Measurements from ENCODE around the gene STAT5B. TPM values are rescaled to one million over a fixed set of nuclear protein-coding genes. Genes with fewer than 3 reads are reported as not detected.

The STAT5B gene
- total and polyA plus RNA-seq, 2 of the 8 experiments (the other 6 are each of a cell fraction or from before 2014, with no cell fraction given): 35.3 to 52.6 TPM

DNA sequence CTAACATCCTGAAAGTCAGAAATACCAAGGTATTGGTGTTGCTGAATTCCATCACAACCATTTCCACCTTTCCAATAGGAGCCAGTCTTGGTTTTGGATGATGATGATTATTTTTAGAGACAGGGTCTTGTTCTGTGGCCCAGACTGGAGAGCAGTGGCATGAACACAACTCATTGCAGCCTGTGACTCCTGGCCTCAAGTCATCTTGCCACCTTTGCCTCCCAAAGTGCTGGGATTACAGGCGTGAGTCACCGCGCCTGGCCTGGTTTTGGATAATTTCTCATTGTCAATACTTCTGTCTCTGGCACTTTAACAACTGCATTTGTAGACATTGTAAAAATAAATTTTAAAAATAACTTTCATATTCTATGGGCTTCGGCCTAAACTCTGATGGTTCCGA, 22.6 kb downstream of the STAT5B start:
- Histone ChIP-seq H4K91ac (replicated peaks; ENCODE audit: insufficient read length, low read length) (no peak overlapping the region), H3K4me1 (replicated peaks in 1 of 4; ENCODE audit: control insufficient read depth in 3 of 4, insufficient read depth in 4 of 4, low read length in 3 of 4) (peaks cover 0 to 4% (median 4%) of the 10 kb centered on the region in 4 experiments; a peak in 5 of 7 replicates), H2BK15ac (ENCODE audit: low read length) (no peak overlapping the region), H3K9me3 (ENCODE audit: insufficient read depth in 2 of 2, low read depth in 1 of 2, low read length in 1 of 2) (no peaks in the 10 kb centered on the region), H3K23ac (ENCODE audit: insufficient read length) (no peak overlapping the region), H2BK20ac (ENCODE audit: low read length) (no peak overlapping the region), H3K14ac (ENCODE audit: insufficient read length) (no peak overlapping the region), H4K5ac (ENCODE audit: insufficient read length, low read depth, low read length) (no peak overlapping the region), H3K23me2 (ENCODE audit: low read depth, low read length) (no peaks in the 10 kb centered on the region), H2BK12ac (ENCODE audit: low read depth, low read length) (no peak overlapping the region), H4K8ac (ENCODE audit: extremely low read depth, insufficient read depth, low read length) (no peak overlapping the region), H3K27me3 (replicated peaks in 1 of 4; ENCODE audit: control insufficient read depth in 3 of 4, extremely low read depth in 1 of 4, insufficient read depth in 3 of 4, low read length in 3 of 4) (no peaks in the 10 kb centered on the region), H3K4me3 (ENCODE audit: extremely low read depth in 1 of 4, insufficient read depth in 2 of 4, low read depth in 3 of 4, low read length in 4 of 4) (no peak overlapping the region), H3K56ac (replicated peaks; ENCODE audit: insufficient read length, low read depth, low read length) (no peak overlapping the region), H3K4ac (replicated peaks; ENCODE audit: insufficient read length, low read depth, low read length) (no peak overlapping the region), H2BK5ac (ENCODE audit: low read depth, low read length) (no peak overlapping the region), H2BK120ac (replicated peaks; ENCODE audit: low read depth, low read length) (no peak overlapping the region), H3K36me3 (ENCODE audit: control insufficient read depth in 2 of 4, insufficient read depth in 4 of 4, low read length in 3 of 4) (no peaks in the 10 kb centered on the region), H3K9ac (replicated peaks in 1 of 4; ENCODE audit: extremely low read depth in 1 of 4, low read depth in 3 of 4, low read length in 3 of 4) (no peak overlapping the region), H3K79me2 (ENCODE audit: control insufficient read depth in 1 of 2, insufficient read depth in 2 of 2, low read length in 2 of 2) (peaks cover 3 to 24% of the 10 kb centered on the region in 2 experiments; a peak in 2 of 4 replicates), H4K20me1 (replicated peaks in 1 of 2; ENCODE audit: control insufficient read depth in 1 of 2, insufficient read depth in 2 of 2, low read length in 2 of 2) (peaks cover 0 to 3% of the 10 kb centered on the region in 2 experiments), H2AK5ac (ENCODE audit: low read depth, low read length) (no peak overlapping the region), H3K27ac (ENCODE audit: low read depth, low read length) (no peak overlapping the region), H2AFZ (ENCODE audit: low read length) (no peak overlapping the region), H3K79me1 (ENCODE audit: low read depth, low read length) (no peaks in the 10 kb centered on the region), H3K4me2 (ENCODE audit: insufficient read depth in 1 of 2, low read depth in 2 of 2, low read length in 2 of 2) (no peak overlapping the region), H3K18ac (ENCODE audit: extremely low read depth, low read length) (no peak overlapping the region)
- ChIA-PET CTCF (ENCODE audit: partially characterized antibody) (interaction anchor here (1.2 to 2.1 kb wide), 2 partner anchors 175 to 264 kb away, joined by 3 to 5 read pairs; no protein-coding TSS in a partner anchor), POLR2A (ENCODE audit: partially characterized antibody) (no interaction called here)
- WGBS, 2 experiments (ENCODE audit: extremely low coverage in 1 of 2, insufficient coverage in 1 of 2, insufficient read length in 1 of 2, insufficient replicate concordance in 2 of 2, low coverage in 1 of 2, low lambda C conversion rate in 2 of 2, missing lambda C conversion rate in 1 of 2): 87% methylated on average over 5 of the region's 5 CpGs; no CpG with 5 or more reads in 1 of the 2 experiments
- DNase-seq (ENCODE audit: low read depth in 1 of 2, low spot score in 2 of 2) (no peak), FAIRE-seq (no peak)
- TF ChIP-seq, protein P1, sequence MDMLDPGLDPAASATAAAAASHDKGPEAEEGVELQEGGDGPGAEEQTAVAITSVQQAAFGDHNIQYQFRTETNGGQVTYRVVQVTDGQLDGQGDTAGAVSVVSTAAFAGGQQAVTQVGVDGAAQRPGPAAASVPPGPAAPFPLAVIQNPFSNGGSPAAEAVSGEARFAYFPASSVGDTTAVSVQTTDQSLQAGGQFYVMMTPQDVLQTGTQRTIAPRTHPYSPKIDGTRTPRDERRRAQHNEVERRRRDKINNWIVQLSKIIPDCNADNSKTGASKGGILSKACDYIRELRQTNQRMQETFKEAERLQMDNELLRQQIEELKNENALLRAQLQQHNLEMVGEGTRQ (IDR thresholded peaks at IDR 0.05; ENCODE audit: low read length): no peak
- TF ChIP-seq TBP (IDR thresholded peaks at IDR 0.05; ENCODE audit: low read depth, low read length) (no peak), POLR2A (IDR thresholded peaks at IDR 0.05; ENCODE audit: control extremely low read depth in 1 of 2, low read depth in 2 of 2, low read length in 2 of 2) (no peak), CTBP2 (IDR thresholded peaks at IDR 0.05; ENCODE audit: borderline replicate concordance, insufficient read depth, insufficient read length, low read length) (no peak), SRF (IDR thresholded peaks at IDR 0.05; ENCODE audit: low read depth, low read length) (no peak), BACH1 (IDR thresholded peaks at IDR 0.05; ENCODE audit: low read length) (no peak), NRF1 (IDR thresholded peaks at IDR 0.05; ENCODE audit: low read depth, low read length) (no peak), GTF2F1 (IDR thresholded peaks at IDR 0.05; ENCODE audit: borderline replicate concordance, low read depth, low read length) (no peak), KDM1A (IDR thresholded peaks at IDR 0.05; ENCODE audit: borderline replicate concordance, low read length) (no peak), POU5F1 (IDR thresholded peaks at IDR 0.05; ENCODE audit: low read depth, low read length) (no peak), TAF7 (optimal IDR thresholded peaks at IDR 0.05; ENCODE audit: borderline replicate concordance, low read depth, low read length) (no peak), BRCA1 (IDR thresholded peaks at IDR 0.05; ENCODE audit: low read depth, low read length) (no peak)

Measured in H1 (cell line).